ENCODE results near the gene ANXA1. TPM values are rescaled to one million over a fixed set of nuclear protein-coding genes. Genes with fewer than 3 reads are reported as not detected.

Gene ANXA1
- total and polyA plus RNA-seq, 2 donors (not counting 1 experiment from before 2014, with no cell fraction given): 817 to 966 TPM

GRCh38 chr9:73179589-73179988, 27.9 kb downstream of the ANXA1 start:
- peak in 1 of 2 donors; percentile 80 for DNase-seq (ENCODE audit: low read depth in 2 of 2)
- H3K27me3 ChIP-seq (ENCODE audit: control insufficient read depth, insufficient read depth, low read length): no peaks in the 10 kb centered on the region
- peaks cover 9% of the 10 kb centered on the region for H3K4me1 ChIP-seq (ENCODE audit: control insufficient read depth, extremely low read depth, insufficient read depth, low read length)
- no peaks in the 10 kb centered on the region for H3K36me3 ChIP-seq (ENCODE audit: control insufficient read depth, insufficient read depth, low read length)
- no peak overlapping the region for H3K27ac ChIP-seq (ENCODE audit: insufficient read depth, low read length)
- H2AFZ ChIP-seq (ENCODE audit: low read length): no peak overlapping the region
- H3K9me3 ChIP-seq (ENCODE audit: control insufficient read depth, insufficient read depth, low read depth, low read length): no peaks in the 10 kb centered on the region
- H3K4me2 ChIP-seq (ENCODE audit: extremely low read depth, insufficient read depth, low read length): peak overlapping the region; percentile 18
- H3K4me3 ChIP-seq (replicated peaks in 1 of 4; ENCODE audit: control extremely low read depth in 1 of 4, insufficient read depth in 1 of 4, low read depth in 3 of 4, low read length in 4 of 4): no peak overlapping the region
- TF ChIP-seq EZH2 (IDR thresholded peaks at IDR 0.05; ENCODE audit: low read length, missing control alignments): no peak
- no peak for TF ChIP-seq CTCF (conservative IDR thresholded peaks at IDR 0.05 in 1 of 2, IDR thresholded peaks at IDR 0.05 in 1 of 2; ENCODE audit: low read depth in 1 of 2, low read length in 2 of 2)
- H3K79me2 ChIP-seq (ENCODE audit: control insufficient read depth, insufficient read depth, low read length): no peaks in the 10 kb centered on the region
- H4K20me1 ChIP-seq (ENCODE audit: control insufficient read depth, extremely low read depth, insufficient read depth, low read length): no peaks in the 10 kb centered on the region
- H3K9ac ChIP-seq (ENCODE audit: insufficient read depth, low read length): no peak overlapping the region

GRCh38 chr9:73180403-73180802, 28.7 kb downstream of the ANXA1 start:
- peaks cover 9% of the 10 kb centered on the region for H3K4me1 ChIP-seq (ENCODE audit: control insufficient read depth, extremely low read depth, insufficient read depth, low read length)
- H3K27ac ChIP-seq (ENCODE audit: insufficient read depth, low read length): no peak overlapping the region
- H3K4me2 ChIP-seq (ENCODE audit: extremely low read depth, insufficient read depth, low read length): peak overlapping the region; percentile 37
- H3K36me3 ChIP-seq (ENCODE audit: control insufficient read depth, insufficient read depth, low read length): no peaks in the 10 kb centered on the region
- no peak overlapping the region for H3K9ac ChIP-seq (ENCODE audit: insufficient read depth, low read length)
- no peak overlapping the region for H2AFZ ChIP-seq (ENCODE audit: low read length)
- H3K79me2 ChIP-seq (ENCODE audit: control insufficient read depth, insufficient read depth, low read length): no peaks in the 10 kb centered on the region
- no peaks in the 10 kb centered on the region for H3K9me3 ChIP-seq (ENCODE audit: control insufficient read depth, insufficient read depth, low read depth, low read length)
- TF ChIP-seq EZH2 (IDR thresholded peaks at IDR 0.05; ENCODE audit: low read length, missing control alignments) (no peak), CTCF (conservative IDR thresholded peaks at IDR 0.05 in 1 of 2, IDR thresholded peaks at IDR 0.05 in 1 of 2; ENCODE audit: low read depth in 1 of 2, low read length in 2 of 2) (no peak)
- H4K20me1 ChIP-seq (ENCODE audit: control insufficient read depth, extremely low read depth, insufficient read depth, low read length): no peaks in the 10 kb centered on the region
- peak; percentile 67 to 82 for DNase-seq (ENCODE audit: low read depth in 2 of 2)
- H3K27me3 ChIP-seq (ENCODE audit: control insufficient read depth, insufficient read depth, low read length): no peaks in the 10 kb centered on the region
- H3K4me3 ChIP-seq (replicated peaks in 1 of 4; ENCODE audit: control extremely low read depth in 1 of 4, insufficient read depth in 1 of 4, low read depth in 3 of 4, low read length in 4 of 4): no peak overlapping the region

- no peaks in the 10 kb centered on the region for H4K20me1 ChIP-seq (ENCODE audit: control insufficient read depth, extremely low read depth, insufficient read depth, low read length)
- H3K9ac ChIP-seq (ENCODE audit: insufficient read depth, low read length): no peak overlapping the region
- no peak overlapping the region for H3K27ac ChIP-seq (ENCODE audit: insufficient read depth, low read length)
- no peak for DNase-seq (ENCODE audit: low read depth in 2 of 2)
- H3K36me3 ChIP-seq (ENCODE audit: control insufficient read depth, insufficient read depth, low read length): no peaks in the 10 kb centered on the region
- H3K4me1 ChIP-seq (ENCODE audit: control insufficient read depth, extremely low read depth, insufficient read depth, low read length): peaks cover 2% of the 10 kb centered on the region
- no peaks in the 10 kb centered on the region for H3K9me3 ChIP-seq (ENCODE audit: control insufficient read depth, insufficient read depth, low read depth, low read length)
- H3K4me3 ChIP-seq (replicated peaks in 1 of 4; ENCODE audit: control extremely low read depth in 1 of 4, insufficient read depth in 1 of 4, low read depth in 3 of 4, low read length in 4 of 4): no peak overlapping the region
- H3K4me2 ChIP-seq (ENCODE audit: extremely low read depth, insufficient read depth, low read length): no peak overlapping the region
- H3K27me3 ChIP-seq (ENCODE audit: control insufficient read depth, insufficient read depth, low read length): no peaks in the 10 kb centered on the region
- H3K79me2 ChIP-seq (ENCODE audit: control insufficient read depth, insufficient read depth, low read length): no peaks in the 10 kb centered on the region
- no peak for TF ChIP-seq CTCF (conservative IDR thresholded peaks at IDR 0.05 in 1 of 2, IDR thresholded peaks at IDR 0.05 in 1 of 2; ENCODE audit: low read depth in 1 of 2, low read length in 2 of 2)
- TF ChIP-seq EZH2 (IDR thresholded peaks at IDR 0.05; ENCODE audit: low read length, missing control alignments): no peak
- no peak overlapping the region for H2AFZ ChIP-seq (ENCODE audit: low read length)
Observed at GRCh38 chr9:73182928-73183327, 31.3 kb downstream of the ANXA1 start.
